ENCODE measurements around the gene GTF2B. TPM values are rescaled to one million over a fixed set of nuclear protein-coding genes. Genes with fewer than 3 reads are reported as not detected.
"Not testable (repeated sequence)": the region's sequence is repeated elsewhere in the genome, so short reads cannot be mapped to it uniquely, and the experiment has no call there.

GTF2B gene
- total and polyA plus RNA-seq, 2 donors from 2014 or later = 24.3 to 33.0 TPM

DNA sequence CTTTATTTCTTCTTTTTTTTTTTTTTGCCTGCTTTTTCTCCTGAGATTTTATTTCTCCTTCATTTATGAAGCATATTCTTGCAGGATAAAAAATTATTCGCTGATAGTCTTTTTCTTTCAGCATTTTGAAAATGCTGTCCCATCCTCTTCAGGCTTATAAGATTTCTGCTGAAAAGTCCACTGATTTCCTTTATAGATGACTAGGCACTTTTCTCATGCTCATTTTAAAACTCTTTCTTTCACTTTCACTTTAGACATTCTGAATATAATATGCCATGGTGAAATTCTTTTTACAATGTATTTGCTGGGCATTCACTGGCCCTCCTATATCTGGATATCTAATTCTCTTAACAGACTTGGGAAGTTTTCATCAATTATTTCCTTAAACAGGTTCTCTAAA lies 25.5 kb upstream of the GTF2B start:
- FAIRE-seq = no peak
- intact Hi-C loops (cut with DNase I) = no loop called here

DNA sequence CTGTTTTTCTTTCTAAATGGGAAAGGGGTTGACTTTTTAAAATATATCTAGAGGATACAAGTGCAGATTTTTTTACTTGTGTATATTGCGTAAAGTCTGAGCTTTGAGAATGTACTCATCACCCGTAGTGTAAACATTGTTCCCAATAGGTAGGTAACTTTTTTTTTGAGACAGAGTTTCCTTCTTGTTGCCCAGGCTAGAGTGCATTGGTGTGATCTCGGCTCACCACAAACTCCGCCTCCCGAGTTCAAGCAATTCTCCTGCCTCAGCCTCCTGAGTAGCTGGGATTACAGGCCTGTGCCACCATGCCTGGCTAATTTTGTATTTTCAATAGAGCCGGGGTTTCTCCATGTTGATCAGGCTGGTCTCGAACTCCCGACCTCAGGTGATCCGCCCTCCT lies 20.4 kb upstream of the GTF2B start:
- H3K27ac ChIP-seq (ENCODE audit: low read depth in 2 of 2, low read length in 2 of 2); intact Hi-C loops (cut with DNase I); DNase-seq; H3K4me3 ChIP-seq (ENCODE audit: low read length in 3 of 3); H3K9me3 ChIP-seq (ENCODE audit: control insufficient read depth in 2 of 3, insufficient read depth in 1 of 3, low read length in 3 of 3); H3K9ac ChIP-seq (ENCODE audit: low read length in 3 of 3); H3K36me3 ChIP-seq (ENCODE audit: control insufficient read depth in 2 of 3, insufficient read depth in 3 of 3, low read length in 3 of 3); H3K27me3 ChIP-seq (ENCODE audit: control insufficient read depth, insufficient read depth, low read length); FAIRE-seq; H3K4me1 ChIP-seq (ENCODE audit: control insufficient read depth in 2 of 3, insufficient read depth in 2 of 3, low read depth in 1 of 3, low read length in 3 of 3): not testable (repeated sequence)

More for the DNA sequence above, 25.5 kb upstream of the GTF2B start:
- no peak for DNase-seq
- no peaks in the 10 kb centered on the region for H3K4me1 ChIP-seq (ENCODE audit: control insufficient read depth in 2 of 3, insufficient read depth in 2 of 3, low read depth in 1 of 3, low read length in 3 of 3)
- no peak overlapping the region for H3K27ac ChIP-seq (ENCODE audit: low read depth in 2 of 2, low read length in 2 of 2)
- H3K4me3 ChIP-seq (ENCODE audit: low read length in 3 of 3) = no peak overlapping the region
- H3K9me3 ChIP-seq (ENCODE audit: control insufficient read depth in 2 of 3, insufficient read depth in 1 of 3, low read length in 3 of 3) = peaks cover 0 to 19% (median 0%) of the 10 kb centered on the region in 3 donors
- H3K9ac ChIP-seq (ENCODE audit: low read length in 3 of 3) = no peak overlapping the region
- no peaks in the 10 kb centered on the region for H3K27me3 ChIP-seq (ENCODE audit: control insufficient read depth, insufficient read depth, low read length)
- peaks cover 0 to 6% (median 0%) of the 10 kb centered on the region in 3 donors for H3K36me3 ChIP-seq (ENCODE audit: control insufficient read depth in 2 of 3, insufficient read depth in 3 of 3, low read length in 3 of 3)
- TF ChIP-seq CTCF (IDR thresholded peaks at IDR 0.05; ENCODE audit: borderline replicate concordance, extremely low read depth, insufficient read depth) = no peak

DNA sequence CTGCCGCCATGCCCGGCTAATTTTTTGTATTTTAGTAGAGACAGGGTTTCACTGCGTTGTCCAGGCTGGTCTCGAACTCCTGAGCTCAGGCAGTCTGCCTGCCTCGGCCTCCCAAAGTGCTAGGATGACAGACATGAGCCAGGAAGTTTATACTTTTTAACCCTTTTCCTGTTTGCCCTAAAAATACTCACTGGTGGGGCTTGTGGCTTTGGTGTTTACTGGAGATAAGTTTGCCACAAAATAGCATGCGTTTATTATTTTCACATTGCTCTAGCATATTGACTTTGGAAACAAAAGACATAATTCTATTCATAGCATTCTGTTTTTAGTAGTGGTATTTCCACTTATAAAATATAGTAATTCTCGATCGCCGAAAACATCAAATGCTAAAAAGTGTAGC lies 19.8 kb upstream of the GTF2B start:
- FAIRE-seq (no peak), DNase-seq (no peak)
- no peaks in the 10 kb centered on the region for H3K36me3 ChIP-seq (ENCODE audit: control insufficient read depth in 2 of 3, insufficient read depth in 3 of 3, low read length in 3 of 3)
- H3K9me3 ChIP-seq (ENCODE audit: control insufficient read depth in 2 of 3, insufficient read depth in 1 of 3, low read length in 3 of 3) = no peaks in the 10 kb centered on the region
- no peak overlapping the region for H3K27ac ChIP-seq (ENCODE audit: low read depth in 2 of 2, low read length in 2 of 2)
- no peak overlapping the region for H3K9ac ChIP-seq (ENCODE audit: low read length in 3 of 3)
- intact Hi-C loops (cut with DNase I) = no loop called here
- H3K4me3 ChIP-seq (ENCODE audit: low read length in 3 of 3) = no peak overlapping the region
- H3K27me3 ChIP-seq (ENCODE audit: control insufficient read depth, insufficient read depth, low read length) = no peaks in the 10 kb centered on the region
- TF ChIP-seq CTCF (IDR thresholded peaks at IDR 0.05; ENCODE audit: borderline replicate concordance, extremely low read depth, insufficient read depth) = no peak
- H3K4me1 ChIP-seq (ENCODE audit: control insufficient read depth in 2 of 3, insufficient read depth in 2 of 3, low read depth in 1 of 3, low read length in 3 of 3) = no peaks in the 10 kb centered on the region

- no peak for FAIRE-seq
- Histone ChIP-seq H3K27me3 (ENCODE audit: control insufficient read depth, insufficient read depth, low read length) (no peaks in the 10 kb centered on the region), H3K27ac (ENCODE audit: low read depth in 2 of 2, low read length in 2 of 2) (no peak overlapping the region), H3K36me3 (ENCODE audit: control insufficient read depth in 2 of 3, insufficient read depth in 3 of 3, low read length in 3 of 3) (no peaks in the 10 kb centered on the region), H3K4me3 (ENCODE audit: low read length in 3 of 3) (no peak overlapping the region), H3K9me3 (ENCODE audit: control insufficient read depth in 2 of 3, insufficient read depth in 1 of 3, low read length in 3 of 3) (no peaks in the 10 kb centered on the region), H3K4me1 (ENCODE audit: control insufficient read depth in 2 of 3, insufficient read depth in 2 of 3, low read depth in 1 of 3, low read length in 3 of 3) (no peaks in the 10 kb centered on the region), H3K9ac (ENCODE audit: low read length in 3 of 3) (no peak overlapping the region)
- intact Hi-C loops (cut with DNase I) = no loop called here
- DNase-seq = no peak
- TF ChIP-seq CTCF (IDR thresholded peaks at IDR 0.05; ENCODE audit: borderline replicate concordance, extremely low read depth, insufficient read depth) = no peak
These were observed 19.0 kb upstream of the GTF2B start for GRCh38 chr1:88910401-88910800.

Data from kidney (tissue), 14 donors.